CD4-positive, alpha-beta T cell treated with Interleukin-1 beta for 1 hour (primary cell): Measurements from ENCODE around the gene LARP4B.

Experiments
- DNase-seq, 2 donors: peaks; one replicate each; pipeline ENCODE4 v3.0.0-alpha.2; 2020 to 2022

LARP4B gene

DNA sequence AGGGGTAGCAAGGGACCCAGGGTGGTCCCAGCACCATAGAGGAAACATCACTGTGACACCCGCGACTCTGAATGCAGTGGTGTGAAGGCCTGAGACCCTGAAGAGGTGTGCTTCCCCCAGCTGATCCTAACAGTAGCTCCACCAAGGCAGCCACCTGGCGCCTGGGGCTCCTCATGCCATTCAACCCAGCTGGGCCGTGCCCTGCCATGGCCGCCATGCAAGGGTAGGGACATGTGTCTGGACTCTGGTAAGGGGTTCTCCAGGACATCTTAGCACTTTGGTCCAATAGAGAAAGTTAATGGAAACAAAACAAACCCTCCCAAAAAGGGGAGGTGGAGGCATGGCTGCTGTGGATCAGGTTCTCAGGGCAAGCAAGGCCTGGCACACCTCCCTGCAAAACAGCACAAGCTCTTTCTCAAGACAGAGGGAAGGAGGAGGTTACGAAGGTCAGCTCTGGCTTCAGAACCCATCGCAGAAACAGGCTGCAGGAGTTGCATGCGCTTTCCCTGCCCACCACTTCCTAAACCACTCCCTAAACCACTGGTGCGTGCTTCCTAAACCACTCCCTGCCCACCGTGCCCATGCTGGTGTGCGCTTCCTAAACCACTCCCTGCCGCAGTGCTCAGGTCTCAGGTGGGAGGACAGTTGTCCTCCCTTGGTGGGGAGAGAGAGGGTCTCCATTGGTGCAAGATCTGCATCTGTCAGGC, 108.7 kb downstream of the LARP4B start:
- no peak for DNase-seq

DNA sequence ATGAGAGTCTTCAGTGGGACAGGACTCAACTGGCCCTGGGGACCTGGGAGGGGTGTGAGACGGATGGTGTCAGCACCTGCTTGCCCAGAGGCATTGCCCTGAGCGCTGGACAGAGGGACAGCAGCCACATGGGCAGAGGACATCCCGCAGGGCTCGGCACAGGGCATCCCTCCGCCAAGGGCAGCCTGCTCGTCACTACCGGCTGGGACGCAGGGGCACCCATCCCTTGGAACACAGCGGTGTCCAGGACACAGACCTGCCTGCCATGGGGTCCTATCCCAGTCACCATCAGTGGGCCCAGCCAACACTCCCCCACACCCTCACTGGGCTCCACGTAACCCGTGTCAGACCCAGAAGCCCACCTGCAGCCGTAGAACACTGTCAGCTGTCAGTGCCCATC, 109.3 kb downstream of the LARP4B start:
- no peak for DNase-seq

- DNase-seq, result no peak
These were observed 110.2 kb downstream of the LARP4B start for GRCh38 chr10:821322-821721.

- DNase-seq, result no peak
These were observed 111.7 kb downstream of the LARP4B start for GRCh38 chr10:819816-820215.

GRCh38 chr10:819326-819725, 112.2 kb downstream of the LARP4B start:
- no peak for DNase-seq

DNA sequence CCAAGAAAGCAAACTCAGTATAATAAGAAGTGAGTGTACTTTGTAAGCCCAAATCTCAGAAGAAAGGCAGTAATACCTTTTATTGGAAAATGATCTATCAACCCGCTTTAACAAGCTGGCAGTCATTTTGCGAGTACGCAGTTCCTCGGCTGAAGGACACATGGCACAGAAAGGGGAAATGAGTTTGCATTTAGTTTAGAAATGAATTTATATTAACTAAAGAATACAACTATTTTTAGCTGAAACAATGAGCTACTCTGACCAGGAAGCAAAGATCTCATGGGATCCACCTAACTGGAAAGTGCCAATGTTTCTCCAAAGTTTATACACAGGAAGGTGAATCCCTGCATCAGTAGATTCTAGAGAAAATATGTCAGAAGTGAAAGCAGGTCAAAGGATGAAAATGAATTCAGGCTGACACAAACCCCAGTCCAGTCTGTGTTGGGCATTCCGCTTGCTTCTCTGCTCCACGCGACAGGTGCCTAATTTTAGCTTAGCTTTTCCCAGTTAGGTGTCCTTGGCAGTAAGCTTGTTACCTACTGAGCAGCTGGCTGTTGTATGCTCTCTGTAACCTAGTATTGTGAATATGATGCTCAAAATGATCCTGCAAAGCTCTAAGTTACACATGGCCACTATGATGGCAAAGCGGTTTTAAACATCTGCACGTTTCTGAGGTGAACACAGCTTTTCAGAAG, 112.8 kb downstream of the LARP4B start:
- no peak for DNase-seq

DNA sequence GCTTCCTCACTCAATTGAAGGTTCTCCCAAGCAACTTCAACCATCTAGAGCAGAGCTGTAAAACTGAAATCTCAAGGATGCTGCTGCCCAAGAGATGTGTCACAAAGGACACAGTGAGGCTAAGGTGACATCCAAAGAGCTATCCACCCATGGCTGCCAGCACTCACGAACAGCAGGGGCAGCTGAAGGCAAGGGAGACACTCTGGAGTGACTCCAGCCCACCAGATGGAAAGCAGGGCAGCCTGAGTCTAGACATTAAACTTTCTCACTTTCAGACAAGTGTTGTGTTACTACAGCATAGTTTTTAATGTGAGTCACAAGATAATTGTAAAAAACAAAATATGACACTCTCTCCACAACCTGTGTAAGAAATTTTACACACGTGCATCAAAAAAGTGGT, 113.5 kb downstream of the LARP4B start:
- DNase-seq, result no peak

GRCh38 chr10:817371-817770, 114.1 kb downstream of the LARP4B start:
- DNase-seq, result no peak

- DNase-seq, result no peak
These were observed 114.5 kb downstream of the LARP4B start for GRCh38 chr10:816958-817357.

GRCh38 chr10:816091-816477, 115.4 kb downstream of the LARP4B start:
- no peak for DNase-seq

DNA sequence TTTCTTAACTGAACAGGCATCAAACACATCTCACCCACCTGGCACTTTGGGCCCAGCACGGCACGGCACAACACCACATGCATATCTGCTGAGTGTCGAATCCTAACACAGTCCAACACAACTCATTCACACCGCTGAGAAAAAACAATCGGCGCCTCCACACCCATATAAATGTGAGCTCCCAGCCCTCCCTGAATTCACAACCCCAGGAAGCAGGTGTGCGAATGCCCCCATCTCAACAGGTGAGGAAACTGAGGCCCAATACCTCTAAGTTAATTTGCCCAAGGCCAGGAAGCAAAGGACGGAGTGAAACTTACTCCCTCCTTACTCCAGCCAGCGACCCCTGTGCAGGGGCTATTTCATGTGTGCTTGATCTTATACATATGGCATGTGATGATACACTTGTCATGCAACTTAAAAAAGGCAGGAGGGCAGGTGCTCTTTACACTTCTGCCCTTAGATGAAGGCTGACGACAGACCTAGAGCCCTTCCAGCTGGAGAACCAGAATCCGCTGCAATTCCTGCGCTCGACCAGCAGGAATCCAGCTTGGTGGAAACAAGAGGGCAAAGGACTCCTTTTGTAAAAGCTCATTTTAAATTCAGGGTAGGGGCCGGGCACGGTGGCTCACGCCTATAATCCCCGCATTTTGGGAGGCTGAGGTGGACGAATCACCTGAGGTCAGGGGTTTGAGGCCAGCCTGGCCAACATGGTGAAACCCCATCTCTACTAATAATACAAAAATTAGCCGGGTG, 116.0 kb downstream of the LARP4B start:
- no peak for DNase-seq

DNA sequence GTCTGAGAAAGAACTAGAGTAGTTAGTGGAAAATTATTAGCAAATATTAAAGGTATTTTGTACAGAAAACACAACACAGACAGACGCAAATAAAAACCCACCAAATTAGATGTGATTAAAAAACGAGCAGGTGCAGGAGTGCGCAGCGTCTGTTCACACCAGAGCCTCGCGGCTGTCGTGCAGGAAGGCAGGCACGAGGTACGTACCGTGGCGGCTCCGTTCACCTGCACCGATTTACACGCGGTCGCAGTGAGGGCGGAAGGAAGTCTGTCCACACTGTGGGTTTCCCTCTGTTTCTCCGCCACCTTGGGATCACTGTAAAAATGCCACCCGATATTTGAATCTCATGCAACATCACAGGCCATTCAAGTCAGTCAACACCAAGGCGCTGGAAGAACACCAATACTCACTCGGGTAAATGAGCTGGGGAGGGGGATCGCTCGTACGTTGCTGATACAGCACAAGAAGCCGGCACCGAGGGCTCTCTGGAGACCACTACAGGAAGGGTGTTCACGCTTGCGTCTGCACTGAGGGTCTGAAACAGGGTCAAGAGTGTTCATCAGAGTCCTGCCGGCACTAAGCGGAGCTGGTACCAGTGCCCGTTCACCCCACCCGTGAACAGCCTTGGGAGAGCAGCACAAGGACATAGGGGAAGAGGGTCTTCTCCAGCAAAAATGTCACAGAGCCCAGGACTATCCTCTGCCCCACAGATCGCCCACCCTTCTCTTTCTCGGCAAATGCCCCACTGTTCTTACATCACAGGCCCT, 116.8 kb downstream of the LARP4B start:
- no peak for DNase-seq

GRCh38 chr10:813286-813685, 118.2 kb downstream of the LARP4B start:
- no peak for DNase-seq

GRCh38 chr10:812787-813186, 118.7 kb downstream of the LARP4B start:
- DNase-seq, result no peak

DNA sequence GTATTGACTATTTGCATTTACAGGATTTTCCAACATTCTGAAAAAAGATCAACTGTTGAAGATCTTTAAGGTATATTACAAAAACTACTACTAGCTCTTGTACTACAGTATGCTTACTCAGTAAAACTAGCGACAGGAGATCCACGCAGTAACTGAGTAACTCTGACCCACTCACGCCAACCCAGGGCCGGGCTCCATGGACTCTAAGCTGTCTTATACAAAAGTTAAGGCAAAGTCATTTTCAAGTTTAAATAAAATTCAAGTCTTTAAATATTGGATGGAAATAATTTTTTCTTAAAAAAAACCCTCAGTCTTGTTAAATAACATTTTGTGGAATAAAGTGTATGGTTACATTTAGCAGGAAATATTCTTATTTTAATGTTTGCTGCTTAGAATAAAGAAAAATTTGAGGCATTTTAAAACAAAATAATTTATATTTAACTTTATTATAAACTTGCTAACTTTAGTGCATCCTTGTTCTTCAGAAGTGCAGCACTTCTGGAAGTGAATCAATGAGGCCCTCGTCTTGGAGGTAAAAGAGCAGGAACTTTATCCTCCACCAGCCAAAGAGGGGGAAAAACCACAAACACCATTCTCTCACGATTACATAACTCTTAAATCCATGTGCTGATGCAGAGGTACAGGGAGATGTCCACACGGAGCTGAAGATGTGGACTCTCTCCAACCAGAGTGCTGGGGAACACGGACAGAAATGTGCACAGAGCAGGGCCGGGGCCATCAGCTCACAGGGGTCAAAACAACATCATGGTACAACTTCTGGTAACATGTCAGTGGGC, 119.9 kb downstream of the LARP4B start:
- DNase-seq, result no peak

- DNase-seq, result no peak
These were observed 121.1 kb downstream of the LARP4B start for GRCh38 chr10:810351-810846.

- DNase-seq, result no peak
These were observed 121.7 kb downstream of the LARP4B start for GRCh38 chr10:809671-810350.

- no peak for DNase-seq
These were observed 123.5 kb downstream of the LARP4B start for GRCh38 chr10:807958-808353.

DNA sequence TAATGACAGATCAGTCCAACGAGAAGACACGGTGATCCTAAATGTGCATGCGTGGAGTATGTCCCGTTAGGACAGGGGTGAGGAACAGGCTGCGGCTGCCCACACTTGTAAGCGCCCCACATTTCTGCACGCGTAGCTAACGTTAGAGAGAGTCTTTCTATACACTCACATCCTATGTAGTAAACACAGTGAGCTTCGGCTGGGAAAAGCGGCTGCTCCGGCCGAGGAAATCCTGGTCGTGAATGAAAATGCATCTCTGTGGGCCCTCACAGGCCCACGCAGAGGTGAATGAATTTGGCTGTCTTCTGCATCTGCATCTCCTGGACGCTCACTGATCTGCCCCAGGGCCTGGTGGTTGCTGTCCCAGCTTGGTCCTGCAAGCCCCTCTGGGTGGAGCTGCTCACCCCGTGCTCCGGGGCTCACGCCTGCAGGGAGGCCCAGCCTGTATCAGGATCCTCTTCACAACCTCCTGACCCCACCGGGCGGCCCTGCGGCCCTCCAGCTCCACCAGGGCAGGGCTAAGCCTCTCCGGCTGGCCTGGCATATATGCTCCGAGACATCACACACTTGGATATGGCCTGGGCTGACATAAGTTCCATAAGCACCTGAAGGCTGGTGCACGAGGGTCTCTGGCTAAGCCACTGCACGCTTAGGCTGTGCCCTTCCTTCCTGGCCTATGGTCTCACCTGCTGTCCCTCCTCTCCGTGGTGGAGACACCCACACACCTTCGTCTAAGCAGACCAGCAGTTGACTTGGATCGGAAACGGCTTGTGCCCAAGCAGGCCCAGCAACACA, 124.1 kb downstream of the LARP4B start:
- DNase-seq, result no peak

GRCh38 chr10:806451-807162, 124.9 kb downstream of the LARP4B start:
- DNase-seq, result no peak
